Hippocampal formation (tissue), 2 donors: ENCODE data around the gene CDC6.

ENCODE experiments used
- DNase-seq, 2 donors: peaks; one replicate each; lab custom pipeline; 2025; lab: John Stamatoyannopoulos, UW

The CDC6 gene

GRCh38 chr17:40340880-40341807, 53.5 kb downstream of the CDC6 start:
- DNase-seq, result peak in 1 of 2 donors; percentile 41

GRCh38 chr17:40341808-40342503, 54.3 kb downstream of the CDC6 start:
- DNase-seq, result no peak

- no peak for DNase-seq
These were observed 55.0 kb downstream of the CDC6 start for GRCh38 chr17:40342504-40343218.

- DNase-seq, result no peak
These were observed 55.8 kb downstream of the CDC6 start for GRCh38 chr17:40343219-40344119.

GRCh38 chr17:40344421-40345160, 56.9 kb downstream of the CDC6 start:
- no peak for DNase-seq

- no peak for DNase-seq
These were observed 57.7 kb downstream of the CDC6 start for GRCh38 chr17:40345161-40345993.

GRCh38 chr17:40345994-40346764, 58.5 kb downstream of the CDC6 start:
- DNase-seq, result no peak

GRCh38 chr17:40346765-40347158, 59.1 kb downstream of the CDC6 start:
- DNase-seq, result no peak

GRCh38 chr17:40347319-40348135, 59.8 kb downstream of the CDC6 start:
- peak; percentile 65 to 78 for DNase-seq

- no peak for DNase-seq
These were observed 60.4 kb downstream of the CDC6 start for GRCh38 chr17:40348136-40348504.

- peak; percentile 60 to 64 for DNase-seq
These were observed 61.1 kb downstream of the CDC6 start for GRCh38 chr17:40348562-40349476.

GRCh38 chr17:40349477-40349894, 61.8 kb downstream of the CDC6 start:
- DNase-seq, result no peak

DNA sequence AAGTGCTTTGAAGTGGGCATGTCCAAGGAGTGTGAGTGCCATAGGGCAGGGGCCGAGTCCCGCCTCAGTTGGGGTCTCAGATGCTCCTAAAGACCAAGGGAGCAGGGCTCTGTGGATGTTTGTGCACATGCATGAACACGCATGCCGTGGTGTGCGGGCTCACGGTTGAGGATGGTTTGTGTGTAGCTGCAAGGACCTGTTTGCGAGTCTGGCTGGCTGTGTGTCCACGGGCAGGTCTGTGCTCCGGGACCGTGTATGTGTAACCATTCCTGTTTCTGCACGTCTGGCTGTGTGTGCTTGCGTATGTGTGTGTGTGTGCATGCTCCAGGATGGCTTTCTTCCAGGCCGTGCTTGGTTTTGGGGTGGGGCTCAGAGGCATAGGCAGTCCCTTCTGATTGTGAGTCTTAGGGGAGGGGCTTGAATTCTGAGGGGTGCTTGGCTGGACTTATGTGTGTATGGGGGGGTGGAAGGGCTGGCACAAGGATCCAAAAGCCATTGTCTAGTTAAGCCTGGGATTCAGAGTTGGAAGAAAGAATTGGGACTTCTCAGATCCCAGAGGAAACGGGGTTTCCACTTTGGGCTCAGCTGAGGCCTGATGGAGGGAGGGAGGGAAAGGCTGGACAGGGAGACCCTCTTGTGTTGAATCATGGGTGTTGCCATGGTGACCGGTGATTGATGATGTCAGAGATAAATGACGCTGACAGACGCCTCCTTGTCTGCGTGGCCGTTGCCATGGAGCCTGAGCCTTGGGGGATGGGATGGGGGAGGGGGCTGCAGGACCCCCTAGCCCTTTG, 62.4 kb downstream of the CDC6 start:
- DNase-seq, result no peak

DNA sequence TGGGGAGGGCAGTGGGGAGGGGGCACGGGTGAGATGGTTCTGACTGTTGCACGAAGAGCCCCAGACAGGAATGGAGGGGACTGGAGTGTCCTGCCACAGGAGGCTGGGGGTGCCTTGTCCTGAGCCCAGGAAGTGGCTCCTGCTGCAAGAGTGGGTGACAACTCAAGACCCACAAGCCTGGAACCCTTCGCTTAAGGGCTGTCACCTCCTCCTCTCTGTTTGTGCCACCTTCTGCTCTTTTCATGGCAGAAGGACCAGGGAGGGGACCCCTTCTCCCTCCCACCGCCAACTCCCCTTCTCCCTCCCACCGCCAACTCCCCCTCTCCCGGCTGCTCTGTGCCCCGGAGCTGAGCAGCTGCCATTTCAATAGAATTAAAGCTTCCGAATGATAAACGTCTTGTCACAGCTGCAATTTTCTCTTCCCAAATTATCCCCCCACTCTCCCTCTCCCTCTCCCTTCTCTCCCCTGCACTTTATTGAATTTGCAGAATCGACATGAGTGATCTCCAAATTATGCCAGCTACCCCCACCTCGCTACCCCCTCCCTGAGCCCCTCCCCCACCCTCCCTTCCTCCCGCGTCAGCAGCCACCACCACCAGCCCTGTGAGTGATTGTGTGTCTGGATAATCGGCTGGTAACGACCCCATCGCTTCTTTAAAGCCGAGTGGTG, 63.1 kb downstream of the CDC6 start:
- no peak for DNase-seq

- DNase-seq, result no peak
These were observed 63.9 kb downstream of the CDC6 start for GRCh38 chr17:40351359-40352236.
